RWPE2 (cell line): Measurements from ENCODE around the gene RHEB.
"Not testable (repeated sequence)": the region's sequence is repeated elsewhere in the genome, so short reads cannot be mapped to it uniquely, and the experiment has no call there.

Source experiments
- ATAC-seq: fragments of 200-7000 bp; cut with Tn5 transposase; 3 replicates; pipeline ENCODE4 v1.9.1; 2021; ENCODE audit warnings: low read depth
- DNase-seq: peaks from one replicate; pipeline ENCODE4 v3.0.0-alpha.2; 2020; ENCODE audit warnings: low spot score
- H3K27ac ChIP-seq: fragments of 450-650 bp; 2 replicates; pipeline ENCODE4 v1.5.1; 2017; ENCODE audit warnings: mild to moderate bottlenecking; ENCODE audit not compliant: poor library complexity, severe bottlenecking
- H3K27me3 ChIP-seq: fragments of 250-450 bp; sonication (Bioruptor Pico); 2 replicates; pipeline ENCODE4 v1.5.1; 2021; ENCODE audit warnings: mild to moderate bottlenecking, moderate library complexity; ENCODE audit not compliant: insufficient read depth, poor library complexity, severe bottlenecking
- H3K36me3 ChIP-seq: fragments of 250-450 bp; sonication (Bioruptor Pico); 2 replicates; pipeline ENCODE4 v1.5.1; 2020; ENCODE audit warnings: low read depth, mild to moderate bottlenecking, moderate library complexity
- H3K4me1 ChIP-seq: fragments of 250-450 bp; sonication (Bioruptor Pico); 2 replicates; pipeline ENCODE4 v1.5.1; 2021; ENCODE audit warnings: mild to moderate bottlenecking, moderate library complexity; ENCODE audit not compliant: insufficient read depth, poor library complexity, severe bottlenecking
- H3K4me3 ChIP-seq: fragments of 250-450 bp; sonication (Bioruptor Pico); 2 replicates; pipeline ENCODE4 v1.5.1; 2021; ENCODE audit warnings: mild to moderate bottlenecking, moderate library complexity; ENCODE audit not compliant: severe bottlenecking
- H3K9me3 ChIP-seq: fragments of 250-450 bp; sonication (Bioruptor Pico); 2 replicates; pipeline ENCODE4 v1.5.1; 2021; ENCODE audit warnings: mild to moderate bottlenecking, moderate library complexity; ENCODE audit not compliant: severe bottlenecking
- CTCF ChIP-seq: fragments of 450-650 bp; IDR thresholded peaks from one replicate; pipeline ENCODE4 v1.5.1; 2017; ENCODE audit warnings: mild to moderate bottlenecking, moderate library complexity; ENCODE audit not compliant: poor library complexity, severe bottlenecking

Gene RHEB

DNA sequence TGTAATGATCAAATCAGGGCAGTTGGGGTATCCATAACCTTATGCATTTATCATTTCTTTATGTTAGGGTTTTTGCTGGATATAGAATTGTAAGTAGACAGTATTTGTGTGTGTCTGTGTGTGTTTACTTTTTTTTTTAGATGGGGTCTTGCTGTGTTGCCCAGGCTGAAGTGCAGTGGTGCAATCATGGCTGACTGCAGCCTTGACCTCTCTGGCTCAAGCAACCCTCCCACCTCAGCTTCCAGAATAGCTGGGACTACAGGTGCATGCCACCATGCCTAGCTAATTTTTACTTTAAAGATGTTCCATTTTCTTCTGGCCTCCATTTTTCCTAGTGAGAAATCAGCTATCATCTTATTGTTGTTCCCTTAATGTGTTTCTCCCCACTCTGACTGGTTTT lies 10.1 kb upstream of the RHEB start:
- no peaks in the 10 kb centered on the region for H3K4me1 ChIP-seq
- no peak overlapping the region for H3K4me3 ChIP-seq
- H3K27ac ChIP-seq, result no peak overlapping the region
- H3K27me3 ChIP-seq, result no peaks in the 10 kb centered on the region
- H3K36me3 ChIP-seq, result no peaks in the 10 kb centered on the region
- H3K9me3 ChIP-seq, result peaks cover 4% of the 10 kb centered on the region
- DNase-seq (no peak), ATAC-seq (no peak)
- no peak for TF ChIP-seq CTCF

DNA sequence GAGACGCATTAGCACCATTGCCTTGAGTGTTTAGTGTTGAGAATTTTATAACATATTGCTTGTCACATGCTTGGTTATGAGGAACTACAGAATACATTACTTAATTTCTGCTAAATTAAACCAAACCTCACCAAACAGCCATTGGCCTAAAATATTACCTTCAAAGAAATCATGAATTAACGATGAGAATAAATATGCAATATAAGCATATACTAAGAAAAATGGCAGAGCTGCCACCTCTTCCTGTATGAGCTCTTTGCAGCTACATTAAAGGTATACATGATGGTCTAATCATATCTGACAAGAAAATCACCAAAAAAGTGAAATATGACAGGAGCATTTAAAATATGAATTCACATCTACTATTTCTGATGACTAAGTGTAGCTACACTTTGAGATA lies 5.2 kb upstream of the RHEB start:
- ATAC-seq, result no peak
- no peak for TF ChIP-seq CTCF
- Histone ChIP-seq H3K27ac (no peak overlapping the region), H3K9me3 (peaks cover under 1% of the 10 kb centered on the region), H3K4me3 (no peak overlapping the region), H3K27me3 (no peaks in the 10 kb centered on the region), H3K4me1 (no peaks in the 10 kb centered on the region), H3K36me3 (no peaks in the 10 kb centered on the region)
- no peak for DNase-seq

GRCh38 chr7:151524331-151524730 lies 4.6 kb upstream of the RHEB start:
- DNase-seq (no peak), ATAC-seq (no peak)
- no peaks in the 10 kb centered on the region for H3K36me3 ChIP-seq
- no peaks in the 10 kb centered on the region for H3K4me1 ChIP-seq
- H3K27me3 ChIP-seq, result no peaks in the 10 kb centered on the region
- H3K27ac ChIP-seq, result no peak overlapping the region
- TF ChIP-seq CTCF, result no peak
- no peaks in the 10 kb centered on the region for H3K9me3 ChIP-seq
- H3K4me3 ChIP-seq, result no peak overlapping the region

- Histone ChIP-seq H3K36me3 (no peaks in the 10 kb centered on the region), H3K27ac (peak overlapping the region; percentile 91), H3K4me1 (no peaks in the 10 kb centered on the region), H3K27me3 (no peaks in the 10 kb centered on the region), H3K4me3 (peak overlapping the region; percentile 30), H3K9me3 (no peaks in the 10 kb centered on the region)
- peak; percentile 74 for DNase-seq
- peak; percentile 9 for ATAC-seq
- no peak for TF ChIP-seq CTCF
These were observed 945 bp upstream of the RHEB start for GRCh38 chr7:151520419-151521261.

- H3K27me3 ChIP-seq, DNase-seq: not testable (repeated sequence)
- peak overlapping the region; percentile 91 for H3K27ac ChIP-seq
These were observed 539 bp downstream of the RHEB start for GRCh38 chr7:151518947-151519764.

More at GRCh38 chr7:151518947-151519764, 539 bp downstream of the RHEB start:
- H3K36me3 ChIP-seq, H3K9me3 ChIP-seq, H3K4me1 ChIP-seq: not testable (repeated sequence)
- ATAC-seq, result peak; percentile 67
- peak; percentile 19 for TF ChIP-seq CTCF
- peak overlapping the region; percentile 100 for H3K4me3 ChIP-seq
